ENCODE measurements around the gene LETM1.

DNA sequence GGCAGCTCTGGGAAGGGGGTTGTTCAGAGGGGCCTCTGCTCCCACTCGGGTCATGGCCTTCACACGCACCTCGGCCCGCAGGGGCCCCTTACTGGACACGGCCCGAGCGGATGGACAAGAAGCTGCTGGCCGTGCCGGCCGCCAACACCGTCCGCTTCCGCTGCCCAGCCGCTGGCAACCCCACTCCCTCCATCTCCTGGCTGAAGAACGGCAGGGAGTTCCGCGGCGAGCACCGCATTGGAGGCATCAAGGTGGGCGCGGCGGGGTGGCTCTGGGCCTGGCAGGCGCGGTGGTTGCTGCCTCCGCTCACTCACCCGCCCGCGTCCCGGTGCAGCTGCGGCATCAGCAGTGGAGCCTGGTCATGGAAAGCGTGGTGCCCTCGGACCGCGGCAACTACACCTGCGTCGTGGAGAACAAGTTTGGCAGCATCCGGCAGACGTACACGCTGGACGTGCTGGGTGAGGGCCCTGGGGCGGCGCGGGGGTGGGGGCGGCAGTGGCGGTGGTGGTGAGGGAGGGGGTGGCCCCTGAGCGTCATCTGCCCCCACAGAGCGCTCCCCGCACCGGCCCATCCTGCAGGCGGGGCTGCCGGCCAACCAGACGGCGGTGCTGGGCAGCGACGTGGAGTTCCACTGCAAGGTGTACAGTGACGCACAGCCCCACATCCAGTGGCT is 54.5 kb downstream of the LETM1 start:
- TF ChIP-seq, protein P1, sequence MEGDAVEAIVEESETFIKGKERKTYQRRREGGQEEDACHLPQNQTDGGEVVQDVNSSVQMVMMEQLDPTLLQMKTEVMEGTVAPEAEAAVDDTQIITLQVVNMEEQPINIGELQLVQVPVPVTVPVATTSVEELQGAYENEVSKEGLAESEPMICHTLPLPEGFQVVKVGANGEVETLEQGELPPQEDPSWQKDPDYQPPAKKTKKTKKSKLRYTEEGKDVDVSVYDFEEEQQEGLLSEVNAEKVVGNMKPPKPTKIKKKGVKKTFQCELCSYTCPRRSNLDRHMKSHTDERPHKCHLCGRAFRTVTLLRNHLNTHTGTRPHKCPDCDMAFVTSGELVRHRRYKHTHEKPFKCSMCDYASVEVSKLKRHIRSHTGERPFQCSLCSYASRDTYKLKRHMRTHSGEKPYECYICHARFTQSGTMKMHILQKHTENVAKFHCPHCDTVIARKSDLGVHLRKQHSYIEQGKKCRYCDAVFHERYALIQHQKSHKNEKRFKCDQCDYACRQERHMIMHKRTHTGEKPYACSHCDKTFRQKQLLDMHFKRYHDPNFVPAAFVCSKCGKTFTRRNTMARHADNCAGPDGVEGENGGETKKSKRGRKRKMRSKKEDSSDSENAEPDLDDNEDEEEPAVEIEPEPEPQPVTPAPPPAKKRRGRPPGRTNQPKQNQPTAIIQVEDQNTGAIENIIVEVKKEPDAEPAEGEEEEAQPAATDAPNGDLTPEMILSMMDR (conservative IDR thresholded peaks at IDR 0.05; ENCODE audit: low read length), result no peak
- no peak for TF ChIP-seq EZH2phosphoT487 (IDR thresholded peaks at IDR 0.05; ENCODE audit: borderline replicate concordance, low read depth, low read length)

All from OCI-LY7 (cell line).